ENCODE measurements around the gene PHLDB1. TPM values are rescaled to one million over a fixed set of nuclear protein-coding genes. Genes with fewer than 3 reads are reported as not detected.
"Not testable (repeated sequence)": the region's sequence is repeated elsewhere in the genome, so short reads cannot be mapped to it uniquely, and the experiment has no call there.

Gene PHLDB1
- total RNA-seq, 2 donors from 2014 or later: 45.9 to 54.9 TPM

GRCh38 chr11:118687906-118688305 is 80.5 kb downstream of the PHLDB1 start:
- no peak for TF ChIP-seq CTCF (conservative IDR thresholded peaks at IDR 0.05)
- Histone ChIP-seq H3K27me3 (ENCODE audit: control insufficient read depth, insufficient read depth, low read length, poor library complexity, severe bottlenecking) (no peaks in the 10 kb centered on the region), H3K36me3 (ENCODE audit: control insufficient read depth, insufficient read depth, low read length) (no peaks in the 10 kb centered on the region), H3K27ac (ENCODE audit: low read depth, low read length) (no peak overlapping the region), H3K9me3 (ENCODE audit: control insufficient read depth, low read length) (no peaks in the 10 kb centered on the region), H3K4me1 (ENCODE audit: control insufficient read depth, insufficient read depth, low read length) (no peaks in the 10 kb centered on the region), H3K9ac (ENCODE audit: extremely low read depth, low read length, poor library complexity, severe bottlenecking) (no peak overlapping the region), H3K4me3 (ENCODE audit: low read length) (no peak overlapping the region)
- no peak for DNase-seq
- Mint-ChIP-seq H3K27me3 (ENCODE audit: insufficient read depth) (peaks cover 21% of the 10 kb centered on the region), H3K4me3 (no peak overlapping the region), H3K4me1 (peaks cover 18% of the 10 kb centered on the region), H3K36me3 (ENCODE audit: low read depth) (no peaks in the 10 kb centered on the region), H3K27ac (no peak overlapping the region), H3K9me3 (no peaks in the 10 kb centered on the region)
- 93 to 100% methylated on average over 3 to 5 of the region's 5 CpGs for WGBS, 2 experiments (ENCODE audit: insufficient coverage in 1 of 2, insufficient read length in 1 of 2)

- H3K27ac ChIP-seq (ENCODE audit: low read depth, low read length); H3K9ac ChIP-seq (ENCODE audit: extremely low read depth, low read length, poor library complexity, severe bottlenecking); H3K36me3 ChIP-seq (ENCODE audit: control insufficient read depth, insufficient read depth, low read length); H3K9me3 Mint-ChIP-seq; DNase-seq; H3K4me1 ChIP-seq (ENCODE audit: control insufficient read depth, insufficient read depth, low read length); H3K36me3 Mint-ChIP-seq (ENCODE audit: low read depth); H3K4me3 ChIP-seq (ENCODE audit: low read length); H3K27ac Mint-ChIP-seq; H3K4me3 Mint-ChIP-seq; H3K27me3 ChIP-seq (ENCODE audit: control insufficient read depth, insufficient read depth, low read length, poor library complexity, severe bottlenecking); H3K9me3 ChIP-seq (ENCODE audit: control insufficient read depth, low read length): not testable (repeated sequence)
- WGBS, 2 experiments (ENCODE audit: insufficient coverage in 1 of 2, insufficient read length in 1 of 2): 89 to 95% methylated on average over 8 to 10 of the region's 10 CpGs
- Mint-ChIP-seq H3K27me3 (ENCODE audit: insufficient read depth) (peaks cover 26% of the 10 kb centered on the region), H3K4me1 (peaks cover 23% of the 10 kb centered on the region)
Measured at GRCh38 chr11:118688339-118688738, 80.9 kb downstream of the PHLDB1 start.

DNA sequence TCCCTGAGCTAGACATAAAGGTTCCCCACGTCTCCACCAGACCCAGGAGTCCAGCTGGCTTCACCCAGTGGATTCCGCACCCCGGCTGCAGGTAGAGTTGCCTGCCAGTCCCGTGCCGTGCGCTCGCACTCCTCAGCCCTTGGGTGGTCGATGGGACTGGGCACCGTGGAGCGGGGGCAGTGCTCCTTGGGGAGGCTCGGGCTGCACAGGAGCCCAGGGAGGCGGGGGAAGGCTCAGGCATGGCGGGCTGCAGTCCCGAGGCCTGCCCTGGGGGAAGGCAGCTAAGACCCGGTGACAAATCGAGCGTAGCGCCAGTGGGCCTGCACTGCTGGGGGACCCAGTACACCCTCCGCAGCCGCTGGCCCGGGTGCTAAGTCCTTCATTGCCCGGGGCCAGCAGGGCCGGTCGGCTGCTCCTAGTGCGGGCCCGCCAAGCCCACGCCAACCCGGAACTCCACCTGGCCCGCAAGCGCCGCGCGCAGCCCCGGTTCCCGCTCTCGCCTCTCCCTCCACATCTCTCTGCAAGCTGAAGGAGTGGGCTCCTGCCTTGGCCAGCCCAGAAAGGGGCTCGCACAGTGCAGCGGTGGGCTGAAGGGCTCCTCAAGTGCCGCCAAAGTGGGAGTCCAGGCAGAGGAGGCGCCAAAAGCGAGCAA is 81.6 kb downstream of the PHLDB1 start:
- Mint-ChIP-seq H3K36me3 (ENCODE audit: low read depth) (no peaks in the 10 kb centered on the region), H3K9me3 (no peaks in the 10 kb centered on the region), H3K27ac (no peak overlapping the region), H3K27me3 (ENCODE audit: insufficient read depth) (peaks cover 29% of the 10 kb centered on the region), H3K4me1 (peaks cover 26% of the 10 kb centered on the region), H3K4me3 (peak overlapping the region; percentile 60)
- DNase-seq: no peak
- Histone ChIP-seq H3K27ac (ENCODE audit: low read depth, low read length) (no peak overlapping the region), H3K4me1 (ENCODE audit: control insufficient read depth, insufficient read depth, low read length) (no peaks in the 10 kb centered on the region), H3K9me3 (ENCODE audit: control insufficient read depth, low read length) (no peaks in the 10 kb centered on the region), H3K27me3 (ENCODE audit: control insufficient read depth, insufficient read depth, low read length, poor library complexity, severe bottlenecking) (no peaks in the 10 kb centered on the region), H3K36me3 (ENCODE audit: control insufficient read depth, insufficient read depth, low read length) (no peaks in the 10 kb centered on the region), H3K9ac (ENCODE audit: extremely low read depth, low read length, poor library complexity, severe bottlenecking) (no peak overlapping the region), H3K4me3 (ENCODE audit: low read length) (no peak overlapping the region)
- no peak for TF ChIP-seq CTCF (conservative IDR thresholded peaks at IDR 0.05)
- WGBS, 2 experiments (ENCODE audit: insufficient coverage in 1 of 2, insufficient read length in 1 of 2): 94 to 96% methylated on average over 24 to 41 of the region's 41 CpGs

GRCh38 chr11:118689503-118689851 is 82.1 kb downstream of the PHLDB1 start:
- Mint-ChIP-seq H3K4me3 (peak overlapping the region; percentile 60), H3K9me3 (no peaks in the 10 kb centered on the region), H3K27me3 (ENCODE audit: insufficient read depth) (peaks cover 29% of the 10 kb centered on the region), H3K27ac (no peak overlapping the region), H3K36me3 (ENCODE audit: low read depth) (no peaks in the 10 kb centered on the region), H3K4me1 (peaks cover 26% of the 10 kb centered on the region)
- Histone ChIP-seq H3K27me3 (ENCODE audit: control insufficient read depth, insufficient read depth, low read length, poor library complexity, severe bottlenecking) (no peaks in the 10 kb centered on the region), H3K27ac (ENCODE audit: low read depth, low read length) (no peak overlapping the region), H3K4me3 (ENCODE audit: low read length) (no peak overlapping the region), H3K36me3 (ENCODE audit: control insufficient read depth, insufficient read depth, low read length) (no peaks in the 10 kb centered on the region), H3K9ac (ENCODE audit: extremely low read depth, low read length, poor library complexity, severe bottlenecking) (no peak overlapping the region), H3K9me3 (ENCODE audit: control insufficient read depth, low read length) (no peaks in the 10 kb centered on the region), H3K4me1 (ENCODE audit: control insufficient read depth, insufficient read depth, low read length) (no peaks in the 10 kb centered on the region)
- DNase-seq: no peak
- TF ChIP-seq CTCF (conservative IDR thresholded peaks at IDR 0.05): no peak
- WGBS, 2 experiments (ENCODE audit: insufficient coverage in 1 of 2, insufficient read length in 1 of 2): 35 to 100% methylated on average over 1 to 8 of the region's 9 CpGs
